Measurements from ENCODE around the gene STRADB.
A peak's percentile ranks its signal among the peaks of the same experiment; 100 is the strongest.
"Not testable (repeated sequence)": the region's sequence is repeated elsewhere in the genome, so short reads cannot be mapped to it uniquely, and the experiment has no call there.

Gene STRADB

DNA sequence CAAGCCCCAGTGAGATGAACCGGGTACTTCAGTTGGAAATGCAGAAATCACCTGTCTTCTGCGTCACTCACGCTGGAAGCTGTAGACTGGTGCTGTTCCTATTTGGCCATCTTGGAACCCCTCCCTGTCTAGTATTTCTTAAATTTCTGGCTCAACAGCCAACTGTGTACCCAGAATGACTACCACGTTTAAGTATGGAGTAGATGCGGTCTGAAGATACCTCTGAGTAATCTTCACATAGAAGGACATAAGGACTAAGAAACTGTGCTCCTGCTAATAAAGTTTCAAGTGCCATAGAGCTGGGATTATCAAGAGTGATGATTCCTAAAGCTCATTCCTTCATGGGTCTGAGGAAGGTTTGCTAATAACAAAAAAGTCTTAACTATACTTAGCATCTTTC is 20.7 kb upstream of the STRADB start:
- DNase-seq: no peak

GRCh38 chr2:201432038-201432620 is 19.4 kb upstream of the STRADB start:
- no peak for DNase-seq

- DNase-seq: no peak
These were observed 18.7 kb upstream of the STRADB start for GRCh38 chr2:201432621-201433393.

DNA sequence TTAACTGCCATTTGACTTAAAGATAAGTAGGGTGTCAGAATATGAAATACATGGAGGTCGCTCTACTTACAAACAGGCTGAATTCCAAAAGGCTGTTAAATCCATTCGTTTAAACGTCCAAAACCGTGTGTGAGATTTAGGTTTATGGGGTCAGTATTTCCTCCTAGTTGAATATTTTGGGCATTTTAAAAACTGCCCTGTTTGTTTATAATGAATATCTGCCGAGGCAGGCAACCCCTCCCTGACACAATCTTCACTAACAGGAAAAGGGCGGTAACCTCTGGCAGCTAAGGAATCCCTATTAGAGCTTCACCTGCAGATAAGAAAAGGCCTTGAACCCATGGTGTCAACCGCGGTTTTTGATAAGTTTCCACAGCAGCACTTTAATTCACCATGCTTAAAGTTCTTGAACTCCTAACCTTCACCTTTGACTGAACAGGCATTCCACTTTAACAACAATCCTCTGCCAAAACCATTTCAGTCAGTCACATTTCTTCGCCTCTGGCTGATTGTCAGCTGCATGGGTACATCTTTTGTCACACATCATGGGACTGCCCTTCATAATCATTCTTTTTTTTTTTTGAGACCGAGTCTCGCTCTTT is 18.0 kb upstream of the STRADB start:
- no peak for DNase-seq

GRCh38 chr2:201436141-201436540 is 15.4 kb upstream of the STRADB start:
- DNase-seq: no peak

- DNase-seq: not testable (repeated sequence)
These were observed 12.1 kb upstream of the STRADB start for GRCh38 chr2:201439336-201439922.

DNA sequence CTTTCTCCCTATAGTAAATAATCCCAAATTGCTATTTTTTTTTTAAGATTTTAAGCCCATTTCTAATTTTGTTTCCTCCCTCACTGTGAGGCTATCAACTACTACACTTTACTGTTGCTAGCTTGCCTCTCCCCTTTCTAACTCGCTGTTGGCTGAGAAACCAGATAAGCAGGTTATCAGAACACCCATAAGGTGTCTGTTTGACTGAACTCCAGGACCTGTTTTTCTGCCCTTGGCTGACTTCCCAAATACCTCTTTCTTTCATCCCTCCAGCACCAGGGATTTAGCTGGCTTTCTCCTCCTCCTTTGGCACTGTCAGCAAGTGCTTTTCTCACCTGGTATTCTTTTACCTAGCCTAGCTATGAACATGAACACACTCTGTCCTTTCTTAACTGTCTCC is 11.4 kb upstream of the STRADB start:
- DNase-seq: no peak

DNA sequence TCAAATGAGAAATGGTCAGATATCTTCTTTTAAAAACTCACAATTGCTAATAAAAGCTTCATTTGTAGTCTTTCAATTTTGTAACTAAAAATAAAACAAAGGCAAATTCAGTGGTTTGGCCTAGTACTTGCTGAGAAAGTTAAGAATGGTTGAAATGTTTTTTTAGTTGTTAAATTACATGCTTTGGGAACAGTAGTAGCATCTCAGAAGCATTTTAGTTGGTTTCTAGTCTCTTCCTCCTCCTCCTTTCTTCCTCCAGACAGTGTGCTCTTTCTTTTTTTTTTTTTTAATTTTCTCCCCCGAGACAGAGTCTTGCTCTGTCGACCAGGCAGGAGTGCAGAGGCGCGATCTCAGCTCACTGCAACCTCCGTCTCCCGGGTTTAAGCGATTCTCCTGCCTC is 10.1 kb upstream of the STRADB start:
- no peak for DNase-seq

GRCh38 chr2:201444746-201445465 is 6.6 kb upstream of the STRADB start:
- DNase-seq: no peak

DNA sequence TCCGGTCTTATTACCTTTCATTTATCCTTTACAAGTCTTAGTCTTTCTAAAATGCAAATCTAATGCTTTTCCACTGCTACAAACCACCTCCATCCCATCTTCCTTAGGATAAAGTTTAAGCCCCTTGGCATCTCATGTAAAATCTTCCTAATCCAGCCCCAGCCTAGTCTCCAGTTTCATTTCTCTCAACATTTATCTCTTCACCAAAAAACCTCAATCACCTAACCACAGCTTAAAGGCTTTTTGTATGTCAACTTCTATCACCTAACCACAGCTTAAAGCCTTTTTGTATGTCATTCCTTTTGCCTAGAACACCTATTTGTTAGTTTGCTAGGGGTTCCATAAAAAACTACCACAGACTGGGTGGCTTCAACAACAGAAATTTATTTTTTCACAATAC is 4.5 kb upstream of the STRADB start:
- DNase-seq: no peak

GRCh38 chr2:201448061-201448460 is 3.5 kb upstream of the STRADB start:
- no peak for DNase-seq

DNA sequence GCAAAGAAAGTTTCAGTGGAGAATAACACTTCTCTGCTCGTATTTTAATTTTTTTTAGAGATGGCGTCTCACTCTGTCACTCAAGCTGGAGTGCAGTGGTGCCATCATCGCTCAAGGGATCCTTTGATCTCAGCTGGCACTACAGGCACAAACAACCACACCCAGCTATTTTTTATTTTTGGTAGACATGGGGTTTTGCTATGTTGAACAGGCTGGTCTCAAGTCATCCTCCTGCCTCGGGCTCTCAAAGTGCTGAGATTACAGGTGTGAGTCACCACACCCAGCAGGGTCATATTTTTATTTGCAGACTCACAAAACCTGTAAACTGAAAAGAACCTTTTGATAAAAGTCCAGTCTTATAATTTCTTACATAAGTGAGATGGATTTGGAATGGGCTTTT is 2.8 kb upstream of the STRADB start:
- peak; percentile 25 for DNase-seq

DNA sequence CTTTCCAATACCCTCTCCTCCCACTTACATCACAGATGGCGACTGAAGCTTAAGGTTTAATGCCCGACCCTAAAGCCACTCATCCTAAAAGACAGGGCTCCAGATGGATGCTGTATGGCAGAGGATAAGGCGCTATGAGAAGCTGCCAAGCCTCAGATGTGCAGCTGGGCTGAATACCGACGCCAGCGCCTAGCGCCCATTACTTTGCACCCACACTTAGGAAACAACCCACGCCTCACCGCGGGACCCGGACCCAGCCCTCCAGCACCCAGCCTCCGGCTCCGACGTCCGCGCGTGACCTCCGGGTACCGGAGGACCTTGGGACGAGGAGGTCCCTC is 617 bp upstream of the STRADB start:
- DNase-seq: no peak

DNA sequence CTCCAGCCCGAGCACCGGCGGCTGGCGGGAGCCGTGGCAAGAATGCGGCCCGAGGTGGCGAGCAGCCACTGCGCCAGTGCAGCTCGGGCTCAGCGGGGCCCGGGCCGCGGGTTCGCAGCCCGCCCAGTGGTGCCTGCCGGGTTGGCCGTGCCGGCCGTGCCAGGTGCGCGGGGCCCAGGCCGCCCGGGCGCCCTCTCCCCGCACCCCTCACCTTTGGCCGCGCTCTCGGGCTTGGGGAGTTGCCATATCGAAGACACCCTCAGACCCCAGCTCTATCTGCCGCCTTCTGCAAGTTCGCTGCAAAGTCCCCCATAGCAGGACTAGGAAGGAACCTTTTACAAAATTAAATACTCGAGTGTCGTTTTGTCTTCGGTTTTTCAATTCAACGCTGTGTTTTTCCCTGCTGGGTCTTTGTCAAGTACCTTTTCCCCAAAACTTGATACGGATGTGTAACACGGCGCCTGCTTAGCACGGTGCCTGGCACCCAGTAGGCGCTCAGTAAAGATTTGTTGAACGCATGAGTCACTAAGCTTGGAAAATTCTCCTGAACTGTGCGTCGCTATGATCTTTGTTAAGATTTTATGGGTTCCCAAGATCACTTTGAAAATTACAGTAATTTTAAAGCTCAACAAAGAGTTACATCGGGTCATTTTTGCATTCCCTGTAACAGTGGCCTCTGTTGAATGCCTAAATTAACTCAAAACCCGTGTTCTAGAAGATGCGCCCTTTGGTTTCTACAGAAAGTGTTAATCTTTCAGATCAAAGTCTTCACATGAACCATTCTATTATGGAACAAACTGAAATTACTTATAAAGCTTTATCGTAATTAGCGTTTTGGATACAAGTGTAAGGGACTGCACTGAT is 750 bp downstream of the STRADB start:
- DNase-seq: no peak

DNA sequence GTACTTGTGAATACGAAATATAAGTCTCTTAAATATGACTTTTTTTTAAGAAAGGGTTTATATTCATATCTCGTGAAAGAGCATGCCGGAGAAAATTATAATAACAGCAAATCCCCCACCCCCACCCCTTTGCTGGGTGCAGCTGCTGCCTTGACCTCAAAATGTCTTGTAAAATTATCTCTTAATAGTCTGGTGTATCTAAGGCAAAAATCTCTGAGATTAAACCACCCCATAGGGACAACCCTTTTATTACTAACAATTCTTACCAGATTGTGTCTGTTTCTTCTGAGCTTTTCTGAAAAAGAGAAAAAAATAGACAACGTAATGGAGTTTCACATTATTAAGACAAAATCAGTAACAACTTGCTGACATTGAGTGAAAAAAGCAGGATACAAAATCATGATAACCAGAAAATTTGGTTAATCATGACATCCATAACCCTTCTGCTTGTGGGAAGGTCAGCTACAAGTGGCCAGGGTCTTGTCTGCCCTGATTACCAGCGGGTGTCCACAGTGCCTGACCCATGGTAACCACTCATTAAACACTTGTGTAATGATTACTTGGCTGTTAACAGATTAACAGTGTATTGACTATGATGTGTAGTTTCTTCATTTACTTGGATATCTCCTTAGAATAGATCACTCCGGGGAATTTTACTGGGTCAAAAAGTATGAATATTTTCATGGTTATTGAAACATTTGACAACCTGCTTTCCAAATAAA is 1.5 kb downstream of the STRADB start:
- no peak for DNase-seq

GRCh38 chr2:201458381-201458780 is 6.8 kb downstream of the STRADB start:
- no peak for DNase-seq

GRCh38 chr2:201460532-201460931 is 9.0 kb downstream of the STRADB start:
- DNase-seq: no peak

- DNase-seq: no peak
These were observed 13.0 kb downstream of the STRADB start for GRCh38 chr2:201464547-201464946.

- DNase-seq: no peak
These were observed 14.0 kb downstream of the STRADB start for GRCh38 chr2:201465524-201465971.

GRCh38 chr2:201466050-201466675 is 14.6 kb downstream of the STRADB start:
- DNase-seq: no peak

DNA sequence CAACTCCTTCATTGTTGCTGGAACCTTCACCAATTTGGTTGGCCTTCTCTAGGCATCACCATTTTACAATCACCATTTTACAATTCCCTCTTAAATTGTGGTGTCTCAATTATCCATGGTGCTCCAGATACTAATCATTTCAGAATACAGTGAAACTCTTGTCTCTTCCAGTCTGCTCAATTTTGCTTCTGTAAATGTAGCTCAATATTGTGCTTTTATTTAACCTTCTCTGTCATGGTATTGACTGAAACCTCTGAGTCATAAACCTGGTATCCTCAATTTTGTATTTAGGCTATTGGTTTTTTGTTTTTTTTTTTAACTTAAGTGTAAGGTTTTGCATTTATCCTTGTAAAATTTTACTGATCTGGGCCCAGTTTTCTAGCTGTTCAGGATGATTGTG is 16.1 kb downstream of the STRADB start:
- DNase-seq: no peak
